H1 (cell line): ENCODE measurements around the gene SLC24A4. TPM values are rescaled to one million over a fixed set of nuclear protein-coding genes. Genes with fewer than 3 reads are reported as not detected.

Source experiments
- CTCF ChIA-PET: fragments of 300-600 bp; sonication (Branson Sonifier 250); formaldehyde crosslinking; loops from one replicate; lab custom pipeline; 2021; ENCODE audit not compliant: partially characterized antibody; lab: Charles Lee
- POLR2A ChIA-PET: fragments of 300-600 bp; sonication (Branson Sonifier 250); formaldehyde crosslinking; loops from one replicate; lab custom pipeline; 2021; ENCODE audit warnings: inconsistent platforms; ENCODE audit not compliant: partially characterized antibody; lab: Charles Lee
- DNase-seq, 2 experiments: peaks; one replicate each; pipeline versions ENCODE4 v3.0.0 to v3.0.0-alpha.2; 2010 to 2022; ENCODE audit warnings: low spot score in 2 of 2, low read depth in 1 of 2, mixed read lengths in 1 of 2
- FAIRE-seq: peaks from 2 replicates; lab custom pipeline; 2011; peaks lifted over from hg19 to GRCh38; lab: Jason Lieb, UNC
- H2AFZ ChIP-seq: 2 replicates; pipeline ENCODE4 v1.8.1; 2012; ENCODE audit warnings: low read length, inconsistent platforms
- H2AK5ac ChIP-seq: 2 replicates; pipeline ENCODE4 v1.6.1; 2013; ENCODE audit warnings: low read depth, low read length
- H2BK120ac ChIP-seq: replicated peaks from 2 replicates; pipeline ENCODE3; 2013; ENCODE audit warnings: low read depth, low read length, inconsistent platforms
- H2BK12ac ChIP-seq: 2 replicates; pipeline ENCODE4 v1.6.1; 2013; ENCODE audit warnings: low read depth, low read length
- H2BK15ac ChIP-seq: 2 replicates; pipeline ENCODE4 v1.6.1; 2013; ENCODE audit warnings: low read length
- H2BK20ac ChIP-seq: 2 replicates; pipeline ENCODE4 v1.6.1; 2013; ENCODE audit warnings: low read length
- H2BK5ac ChIP-seq: 2 replicates; pipeline ENCODE4 v1.6.1; 2013; ENCODE audit warnings: low read depth, low read length
- H3K14ac ChIP-seq: 2 replicates; pipeline ENCODE4 v1.6.1; 2013; ENCODE audit warnings: inconsistent platforms; ENCODE audit not compliant: insufficient read length
- H3K18ac ChIP-seq: 2 replicates; pipeline ENCODE4 v1.6.1; 2013; ENCODE audit warnings: low read length; ENCODE audit errors: extremely low read depth
- H3K23ac ChIP-seq: 2 replicates; pipeline ENCODE4 v1.6.1; 2013; ENCODE audit warnings: inconsistent platforms; ENCODE audit not compliant: insufficient read length
- H3K23me2 ChIP-seq: 2 replicates; pipeline ENCODE4 v1.6.1; 2013; ENCODE audit warnings: low read depth, low read length
- H3K27ac ChIP-seq: 2 replicates; pipeline ENCODE4 v1.6.1; 2011; ENCODE audit warnings: low read depth, low read length, inconsistent platforms
- H3K27me3 ChIP-seq, 4 experiments: replicated peaks in 1 of 4; 1 replicate in 1 of 4; 2 replicates in 3 of 4; pipeline versions ENCODE4 v1.6.1 to v1.8.1; 2011 to 2013; ENCODE audit warnings: low read length in 3 of 4, mild to moderate bottlenecking in 3 of 4, inconsistent platforms in 2 of 4, mixed read lengths in 2 of 4, moderate library complexity in 1 of 4; ENCODE audit not compliant: control insufficient read depth in 3 of 4, insufficient read depth in 3 of 4; ENCODE audit errors: extremely low read depth in 1 of 4
- H3K36me3 ChIP-seq, 4 experiments: 2 replicates each; pipeline versions ENCODE4 v1.6.1 to v1.8.1; 2011 to 2013; ENCODE audit warnings: mild to moderate bottlenecking in 4 of 4, low read length in 3 of 4, moderate library complexity in 2 of 4, control low read depth in 1 of 4, inconsistent platforms in 1 of 4; ENCODE audit not compliant: insufficient read depth in 4 of 4, control insufficient read depth in 2 of 4
- H3K4ac ChIP-seq: replicated peaks from 2 replicates; pipeline ENCODE3; 2013; ENCODE audit warnings: low read length, low read depth, mixed read lengths, inconsistent platforms; ENCODE audit not compliant: insufficient read length
- H3K4me1 ChIP-seq, 4 experiments: replicated peaks in 1 of 4; 1 replicate in 1 of 4; 2 replicates in 3 of 4; pipeline versions ENCODE4 v1.6.1 to v1.8.1; 2011 to 2013; ENCODE audit warnings: low read length in 3 of 4, inconsistent platforms in 2 of 4, mixed read lengths in 1 of 4; ENCODE audit not compliant: insufficient read depth in 4 of 4, control insufficient read depth in 3 of 4
- H3K4me2 ChIP-seq, 2 experiments: 2 replicates each; pipeline versions ENCODE4 v1.6.1 to v1.8.1; 2011 to 2013; ENCODE audit warnings: low read depth in 2 of 2, low read length in 2 of 2, control low read depth in 1 of 2, inconsistent platforms in 1 of 2, mild to moderate bottlenecking in 1 of 2; ENCODE audit not compliant: insufficient read depth in 1 of 2
- H3K4me3 ChIP-seq, 4 experiments: fragments of 200-600, 300-600 bp in 1 of 4; sonication (generic), shearing (Covaris generic), sonication (Bioruptor Twin) in 1 of 4; 2 replicates each; pipeline versions ENCODE4 v1.5.1 to v1.8.1; 2011 to 2016; ENCODE audit warnings: low read length in 4 of 4, low read depth in 3 of 4, control low read depth in 2 of 4, inconsistent platforms in 2 of 4, mild to moderate bottlenecking in 2 of 4, mixed read lengths in 1 of 4, moderate library complexity in 1 of 4; ENCODE audit not compliant: insufficient read depth in 2 of 4; ENCODE audit errors: extremely low read depth in 1 of 4
- H3K56ac ChIP-seq: replicated peaks from 2 replicates; pipeline ENCODE3; 2013; ENCODE audit warnings: low read depth, mild to moderate bottlenecking, mixed read lengths, low read length, inconsistent platforms; ENCODE audit not compliant: insufficient read length
- H3K79me1 ChIP-seq: 2 replicates; pipeline ENCODE4 v1.6.1; 2013; ENCODE audit warnings: low read depth, low read length, control low read depth
- H3K79me2 ChIP-seq, 2 experiments: 2 replicates each; pipeline versions ENCODE4 v1.6.1 to v1.8.1; 2012 to 2013; ENCODE audit warnings: low read length in 2 of 2, mild to moderate bottlenecking in 2 of 2, inconsistent platforms in 1 of 2; ENCODE audit not compliant: insufficient read depth in 2 of 2, control insufficient read depth in 1 of 2
- H3K9ac ChIP-seq, 4 experiments: replicated peaks in 1 of 4; 1 replicate in 1 of 4; 2 replicates in 3 of 4; pipeline versions ENCODE4 v1.6.1 to v1.8.1; 2011 to 2013; ENCODE audit warnings: low read depth in 3 of 4, low read length in 3 of 4, control low read depth in 2 of 4, mild to moderate bottlenecking in 2 of 4, moderate library complexity in 2 of 4, inconsistent platforms in 1 of 4; ENCODE audit errors: extremely low read depth in 1 of 4
- H3K9me3 ChIP-seq, 2 experiments: 2 replicates each; pipeline versions ENCODE4 v1.6.1 to v1.8.1; 2012 to 2013; ENCODE audit warnings: mild to moderate bottlenecking in 2 of 2, moderate library complexity in 2 of 2, control low read depth in 1 of 2, inconsistent platforms in 1 of 2, low read depth in 1 of 2, low read length in 1 of 2, mixed read lengths in 1 of 2; ENCODE audit not compliant: insufficient read depth in 2 of 2
- H4K20me1 ChIP-seq, 2 experiments: replicated peaks in 1 of 2; 2 replicates each; pipeline versions ENCODE3 to v1.8.1; 2011 to 2013; ENCODE audit warnings: inconsistent platforms in 2 of 2, low read length in 2 of 2, mild to moderate bottlenecking in 1 of 2; ENCODE audit not compliant: insufficient read depth in 2 of 2, control insufficient read depth in 1 of 2
- H4K5ac ChIP-seq: 2 replicates; pipeline ENCODE4 v1.6.1; 2013; ENCODE audit warnings: low read length, low read depth, mixed read lengths, inconsistent platforms; ENCODE audit not compliant: insufficient read length
- H4K8ac ChIP-seq: 2 replicates; pipeline ENCODE4 v1.8.0; 2013; ENCODE audit warnings: mild to moderate bottlenecking, moderate library complexity, low read length, inconsistent platforms; ENCODE audit not compliant: insufficient read depth; ENCODE audit errors: extremely low read depth
- H4K91ac ChIP-seq: replicated peaks from 2 replicates; pipeline ENCODE3; 2013; ENCODE audit warnings: low read length, mixed read lengths, inconsistent platforms; ENCODE audit not compliant: insufficient read length
- KDM1A ChIP-seq: fragments of 200-600, 300-600 bp; sonication (generic); IDR thresholded peaks from 2 replicates; pipeline ENCODE4 v1.7.1; 2016; ENCODE audit warnings: mild to moderate bottlenecking, low read length, borderline replicate concordance
- PHF8 ChIP-seq: fragments of 200-600 bp; sonication (generic); conservative IDR thresholded peaks from 2 replicates; pipeline ENCODE4 v1.7.1; 2012; ENCODE audit warnings: low read depth, mild to moderate bottlenecking, inconsistent platforms, low read length, moderate library complexity
- RAD21 ChIP-seq, 2 experiments: IDR thresholded peaks in 1 of 2; conservative IDR thresholded peaks in 1 of 2; 2 replicates each; pipeline ENCODE4 v1.6.1; 2011; ENCODE audit warnings: low read depth in 2 of 2, low read length in 2 of 2, improper control_type of control experiment in 1 of 2, inconsistent platforms in 1 of 2, mild to moderate bottlenecking in 1 of 2, moderate library complexity in 1 of 2
- SIRT6 ChIP-seq: IDR thresholded peaks from one replicate; pipeline ENCODE4 v1.7.1; 2012; ENCODE audit warnings: low read length, inconsistent platforms
- SUZ12 ChIP-seq: fragments of 200-600 bp; sonication (generic); IDR thresholded peaks from 2 replicates; pipeline ENCODE4 v1.6.1; 2012; ENCODE audit warnings: mild to moderate bottlenecking, inconsistent platforms, low read length, moderate library complexity, mixed read lengths
- WGBS, 2 experiments: shearing (Covaris generic) in 1 of 2; methylation state at CpG; one replicate each; pipeline versions ENCODE4 v1.1.6 to v1.1.7; 2013 to 2015; ENCODE audit warnings: low lambda C conversion rate in 2 of 2, mixed read lengths in 2 of 2, inconsistent platforms in 1 of 2, low coverage in 1 of 2, missing lambda C conversion rate in 1 of 2; ENCODE audit not compliant: insufficient replicate concordance in 2 of 2, insufficient coverage in 1 of 2, insufficient read length in 1 of 2; ENCODE audit errors: extremely low coverage in 1 of 2, missing lambda C conversion rate in 1 of 2; 5-methylcytosine and 5-hydroxymethylcytosine counted together
- polyA plus RNA-seq, 7 experiments: library from polyadenylated mRNA; depleted of rRNA in 3 of 7; stranded (reverse) in 5 of 7; unstranded in 2 of 7; fragments of >200 nt in 5 of 7; fragments of 200-250 nt in 2 of 7; gene quantifications; 1 replicate in 5 of 7; 2 replicates in 1 of 7; 4 replicates in 1 of 7; pipeline versions ENCODE4 v1.2.1 to v1.2.3, GENCODE V29; 2011 to 2013; ENCODE audit warnings: missing spikeins in 2 of 7, mixed read lengths in 2 of 7
- total RNA-seq: library from RNA; stranded (reverse); fragmentation: NEBNext Ultra II Directional; extraction: Animal tissue kit (Norgen Biotek cat#: 25700); gene quantifications from 2 replicates; pipeline ENCODE4 v1.2.1, GENCODE V29; 2021

Gene SLC24A4
- total and polyA plus RNA-seq, 2 of the 8 experiments (the other 6 are each of a cell fraction or from before 2014, with no cell fraction given) = 0.27 to 0.89 TPM

DNA sequence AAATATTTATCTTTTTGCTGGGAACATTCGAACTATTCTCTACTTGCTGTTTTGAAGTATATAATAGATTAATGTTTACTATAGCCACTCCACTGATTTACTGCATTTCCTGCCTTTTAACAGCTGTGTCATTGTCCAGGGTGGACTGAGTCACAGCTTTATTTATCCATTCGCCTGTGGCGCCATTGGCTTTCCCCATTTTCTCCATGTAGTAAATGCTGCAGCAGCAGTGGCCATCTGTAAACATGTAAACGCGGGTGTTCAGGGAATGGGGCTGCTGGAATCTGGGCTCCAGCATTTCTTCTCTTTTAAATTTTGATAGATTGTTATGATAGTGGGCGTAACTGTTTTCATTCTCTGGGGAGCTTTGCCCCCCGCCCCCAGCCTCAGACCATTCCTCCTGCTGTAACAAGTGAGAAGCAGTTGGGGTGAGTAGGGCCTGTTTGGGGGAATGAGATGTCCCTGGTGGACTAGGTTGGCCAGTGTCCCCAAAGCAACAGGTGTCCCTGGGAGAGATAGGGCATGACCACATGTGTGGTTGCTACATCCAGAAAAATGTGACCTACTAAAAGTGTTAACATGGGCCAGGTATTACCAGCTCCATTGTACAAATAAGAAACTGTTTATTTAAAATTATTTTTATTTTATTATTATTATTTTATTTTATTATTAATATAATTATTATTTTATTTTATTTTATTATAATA is 223.5 kb downstream of the SLC24A4 start:
- TF ChIP-seq SUZ12 (no peak), KDM1A (no peak), SIRT6 (no peak), RAD21 (IDR thresholded peaks at IDR 0.05 in 1 of 2, conservative IDR thresholded peaks at IDR 0.05 in 1 of 2; ENCODE audit: low read depth in 2 of 2, low read length in 2 of 2) (no peak), PHF8 (no peak)
- POLR2A ChIA-PET = no interaction called here
- Histone ChIP-seq H3K4ac (no peak overlapping the region), H4K8ac (no peak overlapping the region), H3K27me3 (no peaks in the 10 kb centered on the region), H3K27ac (no peak overlapping the region), H2AK5ac (no peak overlapping the region), H3K18ac (no peak overlapping the region), H2BK12ac (no peak overlapping the region), H2BK15ac (no peak overlapping the region), H3K36me3 (no peaks in the 10 kb centered on the region), H3K9ac (no peak overlapping the region), H3K23me2 (no peaks in the 10 kb centered on the region), H3K4me2 (no peak overlapping the region), H3K4me1 (no peaks in the 10 kb centered on the region), H3K23ac (no peak overlapping the region), H3K79me2 (no peaks in the 10 kb centered on the region; a peak in 1 of 4 replicates), H2BK20ac (no peak overlapping the region), H3K56ac (no peak overlapping the region), H2BK120ac (no peak overlapping the region), H3K4me3 (no peak overlapping the region), H2AFZ (no peak overlapping the region), H3K14ac (no peak overlapping the region), H4K20me1 (peaks cover 0 to 2% of the 10 kb centered on the region in 2 experiments), H3K79me1 (no peaks in the 10 kb centered on the region), H3K9me3 (no peaks in the 10 kb centered on the region), H4K91ac (no peak overlapping the region), H4K5ac (no peak overlapping the region), H2BK5ac (no peak overlapping the region)
- FAIRE-seq = no peak
- 95% methylated on average over 7 of the region's 7 CpGs; no CpG with 5 or more reads in 1 of the 2 experiments for WGBS, 2 experiments
- no peak for DNase-seq
- CTCF ChIA-PET = interaction anchor here (1.3 kb wide), 1 partner anchor 67 kb away, joined by 3 read pairs; no protein-coding TSS in a partner anchor
